Stomach (tissue), 4 donors: ENCODE measurements around the gene SH3GLB2.

Experiments
- CTCF ChIP-seq, 7 experiments: fragments of 450-650 bp in 4 of 7; fragments of 200-600 bp in 3 of 7; sonication (generic) in 3 of 7; IDR thresholded peaks; one replicate each; pipeline ENCODE4 v1.5.1; 2016 to 2019; ENCODE audit warnings: antibody characterized with exemption in 7 of 7, control low read depth in 2 of 7, mild to moderate bottlenecking in 1 of 7
- POLR2A ChIP-seq, 4 donors: fragments of 450-650 bp; IDR thresholded peaks; one replicate each; pipeline ENCODE4 v1.6.1; 2016; ENCODE audit warnings: antibody characterized with exemption in 4 of 4, control low read depth in 2 of 4, mild to moderate bottlenecking in 1 of 4, moderate library complexity in 1 of 4

GRCh38 chr9:129059796-129060785 is 32.0 kb upstream of the SH3GLB2 start:
- no peak for TF ChIP-seq CTCF (IDR thresholded peaks at IDR 0.05)
- TF ChIP-seq POLR2A (IDR thresholded peaks at IDR 0.05) = no peak
